ENCODE results near the gene SRF.

The SRF gene

GRCh38 chr6:43207286-43207685, 36.2 kb downstream of the SRF start:
- DNase-seq (ENCODE audit: extremely low read depth in 1 of 2, low read depth in 1 of 2) = no peak

GRCh38 chr6:43211955-43212354, 40.9 kb downstream of the SRF start:
- no peak for DNase-seq (ENCODE audit: extremely low read depth in 1 of 2, low read depth in 1 of 2)

GRCh38 chr6:43213431-43213830, 42.4 kb downstream of the SRF start:
- DNase-seq (ENCODE audit: extremely low read depth in 1 of 2, low read depth in 1 of 2) = no peak

- no peak for DNase-seq (ENCODE audit: extremely low read depth in 1 of 2, low read depth in 1 of 2)
Measured at GRCh38 chr6:43215066-43215465, 44.0 kb downstream of the SRF start.

GRCh38 chr6:43216200-43216599, 45.1 kb downstream of the SRF start:
- no peak for DNase-seq (ENCODE audit: extremely low read depth in 1 of 2, low read depth in 1 of 2)

GRCh38 chr6:43217351-43217750, 46.3 kb downstream of the SRF start:
- DNase-seq (ENCODE audit: extremely low read depth in 1 of 2, low read depth in 1 of 2) = no peak

- no peak for DNase-seq (ENCODE audit: extremely low read depth in 1 of 2, low read depth in 1 of 2)
Measured at GRCh38 chr6:43219119-43219518, 48.0 kb downstream of the SRF start.

- DNase-seq (ENCODE audit: extremely low read depth in 1 of 2, low read depth in 1 of 2) = no peak
Measured at GRCh38 chr6:43219814-43220213, 48.7 kb downstream of the SRF start.

GRCh38 chr6:43220439-43220951, 49.4 kb downstream of the SRF start:
- no peak for DNase-seq (ENCODE audit: extremely low read depth in 1 of 2, low read depth in 1 of 2)

GRCh38 chr6:43221046-43221972, 50.2 kb downstream of the SRF start:
- DNase-seq (ENCODE audit: extremely low read depth in 1 of 2, low read depth in 1 of 2) = no peak

- DNase-seq (ENCODE audit: extremely low read depth in 1 of 2, low read depth in 1 of 2) = no peak
Measured at GRCh38 chr6:43222418-43223059, 51.5 kb downstream of the SRF start.

- no peak for DNase-seq (ENCODE audit: extremely low read depth in 1 of 2, low read depth in 1 of 2)
Measured at GRCh38 chr6:43223175-43223574, 52.1 kb downstream of the SRF start.

GRCh38 chr6:43226192-43226851, 55.3 kb downstream of the SRF start:
- no peak for DNase-seq (ENCODE audit: extremely low read depth in 1 of 2, low read depth in 1 of 2)

- peak; percentile 39 to 69 for DNase-seq (ENCODE audit: extremely low read depth in 1 of 2, low read depth in 1 of 2)
Measured at GRCh38 chr6:43228951-43229802, 58.1 kb downstream of the SRF start, which contains the start of gene DNPH1. TSS of gene DNPH1 (minus strand) at chr6:43229481. CDS start at chr6:43229456, 25 bp downstream.

GRCh38 chr6:43229803-43230620, 58.9 kb downstream of the SRF start:
- no peak for DNase-seq (ENCODE audit: extremely low read depth in 1 of 2, low read depth in 1 of 2)

- no peak for DNase-seq (ENCODE audit: extremely low read depth in 1 of 2, low read depth in 1 of 2)
Measured at GRCh38 chr6:43231053-43231452, 60.0 kb downstream of the SRF start.
